NCI-H226 (cell line): ENCODE measurements around the gene ZNF581.

Experiments
- DNase-seq: peaks from one replicate; pipeline ENCODE4 v3.0.0-alpha.2; 2015

ZNF581 gene

GRCh38 chr19:55643003-55643886 lies at the start of gene ZNF581:
TSS of gene ZNF581 (plus strand) at chr19:55643649. CDS start at chr19:55644572, 923 bp downstream.
- DNase-seq, result peak; percentile 85

- DNase-seq, result no peak
Observed at GRCh38 chr19:55594996-55595545, 48.4 kb upstream of the ZNF581 start.

- no peak for DNase-seq
Observed at GRCh38 chr19:55596304-55596703, 47.1 kb upstream of the ZNF581 start.

GRCh38 chr19:55597501-55597921 lies 45.9 kb upstream of the ZNF581 start:
- DNase-seq, result no peak

GRCh38 chr19:55598034-55598433 lies 45.4 kb upstream of the ZNF581 start:
- DNase-seq, result no peak

GRCh38 chr19:55598719-55599467 lies 44.6 kb upstream of the ZNF581 start:
- DNase-seq, result peak; percentile 95

- DNase-seq, result peak; percentile 98
Observed at GRCh38 chr19:55599468-55599841, 44.0 kb upstream of the ZNF581 start, which contains the start of gene FIZ1. TSS of gene FIZ1 (minus strand) at chr19:55599517. CDS start at chr19:55597865, 1,652 bp downstream.

GRCh38 chr19:55599842-55600661 lies 43.4 kb upstream of the ZNF581 start, which contains the start of gene ZNF524:
TSS of gene ZNF524 (plus strand) at chr19:55600288. CDS start at chr19:55602113, 1,825 bp downstream.
- peak; percentile 86 for DNase-seq

GRCh38 chr19:55600662-55601028 lies 42.8 kb upstream of the ZNF581 start:
- no peak for DNase-seq

- DNase-seq, result no peak
Observed at GRCh38 chr19:55601084-55601483, 42.4 kb upstream of the ZNF581 start.

- no peak for DNase-seq
Observed at GRCh38 chr19:55602104-55603001, 41.1 kb upstream of the ZNF581 start.

- DNase-seq, result no peak
Observed at GRCh38 chr19:55603115-55603514, 40.3 kb upstream of the ZNF581 start.

- DNase-seq, result no peak
Observed at GRCh38 chr19:55603581-55604292, 39.7 kb upstream of the ZNF581 start.

GRCh38 chr19:55605207-55605636 lies 38.2 kb upstream of the ZNF581 start:
- DNase-seq, result peak; percentile 99

- DNase-seq, result peak; percentile 90
Observed at GRCh38 chr19:55605637-55606470, 37.6 kb upstream of the ZNF581 start, which contains the start of gene ZNF865. TSS of gene ZNF865 (plus strand) at chr19:55605647. CDS start at chr19:55613619, 7,972 bp downstream.

- no peak for DNase-seq
Observed at GRCh38 chr19:55606471-55606787, 37.0 kb upstream of the ZNF581 start.

- no peak for DNase-seq
Observed at GRCh38 chr19:55606817-55607216, 36.6 kb upstream of the ZNF581 start.

GRCh38 chr19:55609326-55609725 lies 34.1 kb upstream of the ZNF581 start:
- DNase-seq, result no peak

GRCh38 chr19:55611300-55611982 lies 32.0 kb upstream of the ZNF581 start:
- no peak for DNase-seq
